HG03095 (cell line): ENCODE measurements around the gene TRAPPC3.

Source experiments
- ATAC-seq: cut with Tn5 transposase; IDR thresholded peaks from one replicate; pipeline ENCODE4 v1.9.1; 2021; ENCODE audit warnings: moderate library complexity; ENCODE audit not compliant: unreplicated experiment

Gene TRAPPC3

DNA sequence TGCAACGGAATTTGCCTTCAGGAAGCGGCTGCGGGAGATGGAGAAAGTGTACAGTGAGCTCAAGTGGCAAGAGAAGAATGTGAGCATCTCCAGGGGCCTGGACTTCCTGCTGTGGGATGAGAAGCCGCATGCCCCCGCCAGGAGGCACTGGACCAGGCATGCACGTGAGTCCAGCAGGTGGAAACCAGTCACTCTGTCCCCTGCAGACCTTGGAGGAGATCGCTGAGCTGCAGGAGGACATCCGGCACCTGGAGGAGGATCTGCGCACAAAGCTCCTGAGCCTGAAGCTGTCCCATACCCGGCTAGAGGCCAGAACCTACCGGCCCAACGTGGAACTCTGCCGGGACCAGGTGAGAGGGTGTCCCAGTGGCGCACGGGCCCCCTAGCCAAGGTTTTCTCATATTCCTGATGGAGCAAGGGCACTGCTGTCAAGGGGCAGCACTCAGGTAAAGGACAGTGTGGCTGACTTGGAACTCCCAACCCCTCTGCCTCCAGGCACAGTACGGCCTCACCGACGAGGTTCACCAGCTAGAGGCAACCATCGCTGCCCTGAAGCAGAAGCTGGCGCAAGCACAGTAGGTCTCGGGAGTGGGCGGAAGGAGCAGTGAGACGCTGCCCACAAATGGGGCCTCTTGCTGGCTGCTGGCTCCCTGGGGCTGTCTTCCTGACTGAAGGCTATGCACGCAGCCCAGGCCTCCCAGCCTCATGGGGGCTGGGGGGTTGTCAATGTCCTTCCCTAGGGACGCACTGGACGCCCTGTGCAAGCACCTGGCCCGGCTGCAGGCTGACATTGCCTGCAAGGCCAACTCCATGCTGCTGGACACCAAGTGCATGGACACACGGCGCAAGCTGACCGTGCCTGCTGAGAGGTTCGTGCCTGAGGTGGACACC lies 61.8 kb downstream of the TRAPPC3 start:
- no peak for ATAC-seq
